PC-3 (cell line): ENCODE data around the gene LINS1. TPM values are rescaled to one million over a fixed set of nuclear protein-coding genes. Genes with fewer than 3 reads are reported as not detected.

Experiments used
- ATAC-seq: fragments of 200-7000 bp; cut with Tn5 transposase; 2 replicates; pipeline ENCODE4 v1.9.1; 2020; ENCODE audit warnings: mild to moderate bottlenecking, moderate library complexity
- BruUV-seq: library from RNA; stranded (reverse); fragments of 400-500 nt; replicated peaks from 2 replicates; lab custom pipeline; 2021; lab: Mats Ljungman, UMichigan
- CTCF ChIA-PET: fragments of 300-600 bp; sonication (Branson Sonifier 250); formaldehyde crosslinking; loops from one replicate; lab custom pipeline; 2022; ENCODE audit warnings: antibody characterized with exemption; lab: Charles Lee
- POLR2A ChIA-PET: fragments of 300-600 bp; sonication (Branson Sonifier 250); formaldehyde crosslinking; loops from one replicate; lab custom pipeline; 2022; ENCODE audit warnings: antibody characterized with exemption; ENCODE audit not compliant: unreplicated experiment; lab: Charles Lee
- DNase-seq: peaks from one replicate; pipeline ENCODE4 v3.0.0-alpha.2; 2015
- H2AFZ ChIP-seq: fragments of 300-600 bp; sonication (generic); 2 replicates; pipeline ENCODE4 v1.6.0; 2016; ENCODE audit warnings: antibody characterized with exemption, low read length
- H3F3A ChIP-seq: fragments of 300-600 bp; sonication (generic); one replicate; pipeline ENCODE4 v1.6.0; 2017; ENCODE audit warnings: antibody characterized with exemption, low read length, control low read depth, mild to moderate bottlenecking; ENCODE audit not compliant: unreplicated experiment
- H3K27ac ChIP-seq: fragments of 300-600 bp; sonication (generic); 2 replicates; pipeline ENCODE4 v1.5.1; 2016; ENCODE audit warnings: mild to moderate bottlenecking, low read length
- H3K27me3 ChIP-seq: fragments of 300-600 bp; sonication (generic); 2 replicates; pipeline ENCODE4 v1.6.1; 2016; ENCODE audit warnings: low read length, mixed read lengths
- H3K36me3 ChIP-seq: fragments of 300-600 bp; sonication (generic); 2 replicates; pipeline ENCODE4 v1.6.1; 2016; ENCODE audit warnings: low read depth, mixed run types, low read length, mixed read lengths
- H3K4me1 ChIP-seq: fragments of 300-600 bp; sonication (generic); 2 replicates; pipeline ENCODE4 v1.5.1; 2016; ENCODE audit warnings: low read length; ENCODE audit not compliant: insufficient read depth
- H3K4me2 ChIP-seq: fragments of 300-600 bp; sonication (generic); 2 replicates; pipeline ENCODE4 v1.6.0; 2016; ENCODE audit warnings: low read length
- H3K4me3 ChIP-seq: fragments of 300-600 bp; sonication (generic); 2 replicates; pipeline ENCODE4 v1.5.1; 2016; ENCODE audit warnings: mild to moderate bottlenecking, low read length, mixed read lengths
- H3K79me2 ChIP-seq: fragments of 300-600 bp; sonication (generic); 2 replicates; pipeline ENCODE4 v1.6.1; 2017; ENCODE audit warnings: low read length, mixed read lengths
- H3K9ac ChIP-seq: fragments of 300-600 bp; sonication (generic); 2 replicates; pipeline ENCODE4 v1.6.0; 2016; ENCODE audit warnings: mild to moderate bottlenecking, low read length
- H3K9me2 ChIP-seq: fragments of 300-600 bp; sonication (generic); replicated peaks from 2 replicates; pipeline ENCODE4 v1.6.1; 2016; ENCODE audit warnings: mixed run types, low read length, mixed read lengths
- H3K9me3 ChIP-seq: fragments of 300-600 bp; sonication (generic); 2 replicates; pipeline ENCODE4 v1.6.1; 2016; ENCODE audit warnings: low read length, mixed read lengths
- H4K20me1 ChIP-seq: fragments of 300-600 bp; sonication (generic); 2 replicates; pipeline ENCODE4 v1.6.1; 2016; ENCODE audit warnings: low read length, mixed read lengths
- EZH2 ChIP-seq: fragments of 300-600 bp; sonication (generic); IDR thresholded peaks from one replicate; pipeline ENCODE4 v1.6.1; 2017; ENCODE audit warnings: antibody characterized with exemption, mild to moderate bottlenecking, low read length; ENCODE audit not compliant: unreplicated experiment
- EZH2phosphoT487 ChIP-seq: fragments of 300-600 bp; sonication (generic); IDR thresholded peaks from 2 replicates; pipeline ENCODE4 v1.6.1; 2018; ENCODE audit warnings: mild to moderate bottlenecking, antibody characterized with exemption, low read length, borderline replicate concordance
- intact Hi-C: fragments of 100-400 bp; cut with micrococcal nuclease; formaldehyde crosslinking; loops from 2 replicates; pipeline ENCODE4 v1.9.0; 2023
- total RNA-seq: library from RNA; depleted of rRNA; stranded (reverse); fragments of >200 nt; gene quantifications from 2 replicates; pipeline ENCODE4 v1.2.3, GENCODE V29; 2014
- TF ChIP-seq, protein P1 (sequence below): fragments of 300-600 bp; sonication (generic); conservative IDR thresholded peaks from 2 replicates; pipeline ENCODE4 v1.5.1; 2017; ENCODE audit warnings: antibody characterized with exemption, low read depth, mild to moderate bottlenecking, low read length

Gene LINS1
- total RNA-seq, 1 experiment from 2014 or later = 8.5 TPM

DNA sequence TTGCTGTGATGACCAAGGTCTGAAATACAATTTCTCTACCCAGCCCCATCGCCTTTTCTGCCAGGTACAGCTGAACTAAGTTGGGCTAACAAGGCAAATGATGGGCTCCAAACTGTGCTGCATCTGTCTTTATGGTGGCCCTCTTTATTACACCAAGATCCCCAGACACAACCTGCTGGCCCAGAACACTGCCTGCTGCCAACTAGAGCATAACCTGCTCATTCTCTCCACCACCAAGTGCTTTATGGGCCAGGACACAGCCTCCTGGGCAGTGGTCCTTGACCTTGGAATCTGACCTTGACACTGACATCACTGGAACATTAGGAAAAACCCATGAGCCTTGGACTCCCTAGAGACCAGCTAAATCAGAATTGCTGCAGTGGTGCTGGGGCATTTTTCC lies 3.3 kb downstream of the LINS1 start:
- Histone ChIP-seq H3F3A (no peaks in the 10 kb centered on the region), H4K20me1 (no peaks in the 10 kb centered on the region), H3K4me1 (peaks cover 13% of the 10 kb centered on the region), H2AFZ (no peak overlapping the region), H3K9me2 (no peaks in the 10 kb centered on the region), H3K4me3 (no peak overlapping the region), H3K27ac (no peak overlapping the region), H3K36me3 (0 out of 2 replicates have a peak, but pooled peaks cover 3% of the 10 kb centered on the region), H3K4me2 (no peak overlapping the region), H3K9me3 (no peaks in the 10 kb centered on the region), H3K79me2 (peaks cover 93% of the 10 kb centered on the region), H3K27me3 (no peaks in the 10 kb centered on the region), H3K9ac (no peak overlapping the region)
- TF ChIP-seq, protein P1, sequence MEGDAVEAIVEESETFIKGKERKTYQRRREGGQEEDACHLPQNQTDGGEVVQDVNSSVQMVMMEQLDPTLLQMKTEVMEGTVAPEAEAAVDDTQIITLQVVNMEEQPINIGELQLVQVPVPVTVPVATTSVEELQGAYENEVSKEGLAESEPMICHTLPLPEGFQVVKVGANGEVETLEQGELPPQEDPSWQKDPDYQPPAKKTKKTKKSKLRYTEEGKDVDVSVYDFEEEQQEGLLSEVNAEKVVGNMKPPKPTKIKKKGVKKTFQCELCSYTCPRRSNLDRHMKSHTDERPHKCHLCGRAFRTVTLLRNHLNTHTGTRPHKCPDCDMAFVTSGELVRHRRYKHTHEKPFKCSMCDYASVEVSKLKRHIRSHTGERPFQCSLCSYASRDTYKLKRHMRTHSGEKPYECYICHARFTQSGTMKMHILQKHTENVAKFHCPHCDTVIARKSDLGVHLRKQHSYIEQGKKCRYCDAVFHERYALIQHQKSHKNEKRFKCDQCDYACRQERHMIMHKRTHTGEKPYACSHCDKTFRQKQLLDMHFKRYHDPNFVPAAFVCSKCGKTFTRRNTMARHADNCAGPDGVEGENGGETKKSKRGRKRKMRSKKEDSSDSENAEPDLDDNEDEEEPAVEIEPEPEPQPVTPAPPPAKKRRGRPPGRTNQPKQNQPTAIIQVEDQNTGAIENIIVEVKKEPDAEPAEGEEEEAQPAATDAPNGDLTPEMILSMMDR = no peak
- no peak for TF ChIP-seq EZH2phosphoT487
- no peak for TF ChIP-seq EZH2
- DNase-seq (no peak), ATAC-seq (no peak)
- no TSS peak for BruUV-seq
- CTCF ChIA-PET = no interaction called here
- POLR2A ChIA-PET = no interaction called here
- intact Hi-C loops = no loop called here

DNA sequence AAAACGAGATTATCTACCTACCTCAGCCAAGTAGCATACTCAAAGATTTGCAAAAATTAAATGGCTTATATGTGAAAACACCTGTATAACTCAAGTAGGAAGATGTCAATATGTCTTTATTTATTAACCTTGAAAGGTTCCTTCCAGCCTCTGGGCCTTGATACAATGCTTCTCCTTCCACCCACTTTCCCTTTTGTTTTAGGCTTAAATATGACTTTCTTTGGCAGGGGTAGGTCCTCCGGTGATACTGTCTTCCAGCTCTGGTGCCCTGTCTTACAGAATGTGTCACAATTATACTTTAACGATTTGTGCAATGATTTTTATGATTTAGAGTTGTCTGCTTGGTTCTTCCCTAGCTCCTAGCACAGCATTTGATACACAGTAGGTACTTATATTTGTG lies 4.1 kb downstream of the LINS1 start:
- DNase-seq (no peak), ATAC-seq (no peak)
- Histone ChIP-seq H4K20me1 (no peaks in the 10 kb centered on the region), H3K36me3 (peaks cover 7% of the 10 kb centered on the region; the same call in 1 of the 2 replicates), H3K4me2 (no peak overlapping the region), H3K4me1 (peaks cover 10% of the 10 kb centered on the region), H3K9ac (no peak overlapping the region), H3K9me3 (no peaks in the 10 kb centered on the region), H2AFZ (no peak overlapping the region), H3K79me2 (peaks cover 93% of the 10 kb centered on the region), H3K9me2 (no peaks in the 10 kb centered on the region), H3K4me3 (no peak overlapping the region), H3K27me3 (no peaks in the 10 kb centered on the region), H3K27ac (no peak overlapping the region), H3F3A (no peaks in the 10 kb centered on the region)
- ChIA-PET CTCF (no interaction called here), POLR2A (interaction anchor here (0.6 kb wide), 1 partner anchor 24 kb away, joined by 12 read pairs; no protein-coding TSS in a partner anchor)
- TF ChIP-seq EZH2phosphoT487 (no peak), EZH2 (no peak)
- TF ChIP-seq, protein P1 = no peak
- intact Hi-C loops = no loop called here
- no TSS peak for BruUV-seq

DNA sequence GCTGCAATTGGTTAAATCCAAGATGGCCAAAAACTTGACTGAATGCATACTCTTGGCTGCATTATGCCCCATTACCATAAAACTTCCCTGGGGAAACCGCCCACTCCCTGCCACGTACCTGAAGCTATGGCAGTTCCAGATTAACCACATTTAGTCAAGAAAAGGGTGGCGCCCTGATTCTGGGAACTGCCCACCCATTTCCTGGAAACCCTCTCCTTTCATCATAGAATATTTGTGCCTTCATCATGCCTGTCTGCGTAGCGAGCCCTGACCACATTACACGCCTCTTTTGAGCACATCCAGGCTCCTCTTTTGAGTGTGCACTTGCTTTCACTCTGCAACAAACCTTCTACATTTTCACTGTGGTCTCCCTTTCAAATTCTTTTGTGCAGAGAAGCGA lies 5.2 kb downstream of the LINS1 start:
- intact Hi-C loops = no loop called here
- no TSS peak for BruUV-seq
- no peak overlapping the region for H3K4me3 ChIP-seq

More for the DNA sequence above, 5.2 kb downstream of the LINS1 start:
- no peaks in the 10 kb centered on the region for H3K9me2 ChIP-seq
- no peaks in the 10 kb centered on the region for H3K27me3 ChIP-seq
- ATAC-seq (no peak), DNase-seq (no peak)
- ChIA-PET POLR2A (no interaction called here), CTCF (no interaction called here)
- peaks cover 98% of the 10 kb centered on the region for H3K79me2 ChIP-seq
- H3K36me3 ChIP-seq = peaks cover 17% of the 10 kb centered on the region; the same call in 1 of the 2 replicates
- no peaks in the 10 kb centered on the region for H3K9me3 ChIP-seq
- no peak overlapping the region for H3K9ac ChIP-seq
- TF ChIP-seq EZH2phosphoT487 (no peak), EZH2 (no peak)
- TF ChIP-seq, protein P1 = no peak
- H2AFZ ChIP-seq = no peak overlapping the region
- H3K4me1 ChIP-seq = peaks cover 10% of the 10 kb centered on the region
- H4K20me1 ChIP-seq = no peaks in the 10 kb centered on the region
- H3K27ac ChIP-seq = no peak overlapping the region
- no peak overlapping the region for H3K4me2 ChIP-seq
- no peaks in the 10 kb centered on the region for H3F3A ChIP-seq
